ENCODE data around the gene OSBPL3.

DNA sequence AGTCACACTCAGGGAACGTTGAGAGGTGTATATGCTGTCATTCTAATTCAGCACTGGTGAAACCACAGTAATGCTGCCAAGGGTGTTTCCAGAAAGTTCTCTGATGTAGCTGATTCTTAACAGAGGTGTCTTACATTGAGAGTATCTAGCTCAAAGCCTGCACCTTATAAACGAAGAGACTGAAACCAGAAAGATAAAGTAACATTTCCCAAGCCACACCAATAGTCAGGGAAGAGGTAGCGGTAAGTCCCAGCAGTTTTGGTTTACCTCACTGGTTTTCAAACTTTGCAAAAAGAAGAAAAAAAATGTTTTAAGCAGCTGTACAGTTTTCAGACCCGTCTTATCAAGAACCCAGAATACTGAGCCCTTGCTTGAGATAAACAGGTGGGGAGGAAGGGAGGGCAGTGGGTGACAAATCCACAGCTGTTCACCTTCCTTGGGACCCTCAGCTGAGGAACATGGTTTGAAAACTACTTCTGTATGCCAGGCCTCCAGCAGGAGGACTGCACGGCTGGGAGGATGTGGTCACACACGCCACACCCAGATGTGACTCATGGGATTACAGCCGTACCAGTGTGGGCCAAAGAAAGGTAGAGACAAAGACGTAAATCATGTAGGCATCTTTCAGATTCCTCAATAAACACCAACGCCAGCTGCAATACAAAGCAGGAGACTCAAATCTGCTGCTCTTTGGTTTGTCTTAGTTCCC, 158.8 kb downstream of the OSBPL3 start:
- TF ChIP-seq CTCF (IDR thresholded peaks at IDR 0.05; ENCODE audit: extremely low read depth in 1 of 2, insufficient read depth in 1 of 2, low read depth in 1 of 2, low read length in 2 of 2) (peak; percentile 10 to 15), POLR2A (IDR thresholded peaks at IDR 0.05; ENCODE audit: low read depth, low read length) (no peak), POLR2AphosphoS5 (IDR thresholded peaks at IDR 0.05; ENCODE audit: insufficient read depth, low read depth, low read length) (no peak), EZH2 (IDR thresholded peaks at IDR 0.05; ENCODE audit: borderline replicate concordance, low read depth, low read length, severe bottlenecking) (no peak), JUN (IDR thresholded peaks at IDR 0.05; ENCODE audit: borderline replicate concordance, insufficient read depth, insufficient read length, low read depth) (peak; percentile 60), FOS (IDR thresholded peaks at IDR 0.05; ENCODE audit: borderline replicate concordance, insufficient read depth, low read length) (peak; percentile 82)

All from endothelial cell of umbilical vein (primary cell).